ENCODE data around the gene DNAI4. TPM values are rescaled to one million over a fixed set of nuclear protein-coding genes. Genes with fewer than 3 reads are reported as not detected.
"Not testable (repeated sequence)": the region's sequence is repeated elsewhere in the genome, so short reads cannot be mapped to it uniquely, and the experiment has no call there.

The DNAI4 gene
- total RNA-seq, 1 experiment from 2014 or later = 2.4 TPM

DNA sequence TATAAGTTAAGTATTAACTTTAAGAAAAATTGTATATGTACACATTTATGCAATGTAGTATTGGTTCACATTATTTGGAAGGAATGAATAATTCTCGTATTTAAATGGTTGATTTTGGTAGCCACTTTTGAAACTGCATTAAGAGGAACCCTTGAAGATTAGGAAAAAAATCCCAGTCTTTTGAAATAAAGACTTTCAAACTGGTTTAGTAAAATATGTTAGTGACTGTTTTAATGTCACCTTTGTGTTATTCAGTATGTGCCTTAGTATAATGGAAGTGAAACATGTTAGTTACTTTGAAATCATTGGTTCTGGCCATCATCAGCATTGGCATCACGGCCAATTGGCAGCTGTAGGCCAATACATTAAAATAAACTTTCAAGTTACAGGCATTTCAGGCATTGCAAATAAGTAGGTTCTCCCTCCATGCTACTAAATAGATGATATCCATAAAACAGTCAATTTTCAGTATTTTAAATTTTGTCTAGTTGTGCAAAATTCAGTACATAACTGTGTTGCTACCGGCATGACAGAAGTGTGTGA is 4.6 kb upstream of the DNAI4 start:
- DNase-seq (ENCODE audit: low read depth) = no peak

DNA sequence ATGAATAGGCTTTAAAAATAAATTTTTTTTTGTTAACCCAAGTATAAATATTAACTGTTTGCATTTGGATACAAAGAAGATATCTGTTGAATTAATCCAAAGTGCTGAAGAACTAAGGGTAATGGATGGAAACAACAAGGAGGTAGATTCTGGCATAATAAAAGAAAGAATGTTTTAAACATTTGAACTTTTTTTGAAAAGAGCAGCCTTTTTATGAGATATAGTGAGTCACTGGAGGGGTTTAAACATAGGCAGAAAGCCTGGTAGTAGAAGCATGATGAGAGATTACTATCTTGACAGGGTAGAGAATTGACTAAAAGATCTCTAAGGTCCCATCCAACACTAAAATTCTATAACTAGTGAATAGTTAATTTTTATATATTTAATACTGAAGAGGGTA is 2.9 kb upstream of the DNAI4 start:
- no peak for DNase-seq (ENCODE audit: low read depth)

DNA sequence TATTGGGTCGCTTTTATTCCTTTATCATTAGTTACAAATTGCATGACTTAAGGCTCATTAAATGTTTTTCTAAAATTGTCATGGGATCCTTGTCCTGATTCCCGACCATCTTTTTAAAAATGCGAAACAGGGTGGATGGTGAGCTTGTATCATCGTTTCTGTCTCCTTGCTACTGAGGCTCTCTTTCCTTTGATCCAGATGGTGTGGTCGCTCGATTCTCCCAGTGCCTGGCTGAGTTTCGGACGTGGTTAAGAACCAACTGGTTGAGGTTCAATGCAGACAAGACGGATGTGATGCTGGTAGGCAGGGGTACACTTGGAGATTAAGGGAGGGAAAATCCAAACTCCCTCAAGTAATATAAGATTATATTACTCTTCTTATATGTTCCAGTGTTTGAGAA is 1.3 kb upstream of the DNAI4 start:
- peak; percentile 48 for DNase-seq (ENCODE audit: low read depth)

DNA sequence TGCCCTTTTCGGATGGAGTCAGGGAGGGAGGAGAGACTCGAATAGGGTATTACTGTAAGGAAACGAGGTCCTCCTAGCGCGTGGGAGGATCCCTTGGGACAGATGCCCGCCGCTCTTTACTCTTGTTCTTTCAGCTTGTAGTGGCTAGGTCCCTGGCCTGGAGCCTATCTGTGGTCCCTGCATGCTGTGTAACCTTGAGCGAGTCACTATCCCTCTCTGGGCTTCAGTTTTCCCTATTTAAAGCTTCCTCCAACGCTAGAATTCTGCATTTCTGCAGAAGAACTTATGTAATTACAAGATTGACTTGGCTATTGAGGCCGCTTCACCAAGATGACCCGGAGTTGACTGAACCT is 878 bp upstream of the DNAI4 start:
- DNase-seq (ENCODE audit: low read depth) = no peak

DNA sequence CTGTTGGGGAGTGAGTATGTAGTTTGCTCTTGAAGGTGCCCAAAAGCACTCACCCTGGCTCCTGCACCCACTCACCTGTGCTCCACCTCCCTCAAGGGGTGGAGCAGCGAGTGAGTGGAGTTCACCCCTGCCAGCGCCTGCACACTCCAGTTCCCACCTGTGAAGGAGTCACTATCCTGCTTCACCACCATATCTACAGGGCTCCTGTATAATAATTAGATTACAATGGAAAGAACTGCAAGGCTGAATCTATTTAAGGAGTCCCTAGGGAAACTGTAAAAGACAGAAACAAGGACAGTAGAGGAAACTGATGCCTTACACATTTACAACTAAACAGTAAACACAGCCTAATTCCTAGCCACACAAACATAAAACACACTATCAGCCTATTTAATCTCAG is 4.1 kb downstream of the DNAI4 start:
- DNase-seq (ENCODE audit: low read depth) = no peak

DNA sequence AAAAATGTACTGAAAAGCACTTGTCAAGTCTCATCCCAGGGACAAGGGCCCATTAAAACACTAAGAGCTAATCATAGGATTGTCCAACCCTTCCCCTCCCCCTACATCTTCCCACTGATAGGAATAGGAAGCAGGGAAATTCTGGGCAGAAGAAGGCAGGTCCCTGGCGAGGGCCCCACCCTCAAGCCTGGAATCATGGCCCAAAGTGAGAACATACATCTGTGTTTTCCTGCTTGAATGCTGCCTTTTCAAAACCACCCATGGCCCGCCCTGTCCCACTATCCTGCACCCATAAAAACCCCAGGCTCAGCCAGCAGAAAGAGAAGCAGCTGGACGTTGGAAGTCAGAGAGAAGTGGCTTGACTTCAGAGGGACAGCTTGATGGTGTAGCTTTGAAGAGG is 4.8 kb downstream of the DNAI4 start:
- DNase-seq (ENCODE audit: low read depth) = no peak

DNA sequence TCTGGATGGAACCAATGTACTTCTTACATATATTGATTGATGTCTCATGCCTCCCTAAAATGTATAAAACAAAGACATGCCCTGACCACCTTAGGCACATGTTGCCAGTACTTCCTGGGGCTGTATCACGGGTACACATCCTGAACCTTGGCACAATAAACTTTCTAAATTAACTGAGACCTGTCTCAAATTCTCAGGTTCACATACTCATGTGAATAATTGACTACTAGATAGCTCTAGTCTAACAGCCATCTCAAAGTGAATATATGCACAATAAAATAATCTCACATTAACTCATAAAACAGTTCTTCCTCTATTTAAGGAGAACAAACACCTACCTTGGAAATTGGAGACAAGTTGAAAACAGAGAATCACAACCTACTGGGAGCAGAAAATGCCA is 5.6 kb downstream of the DNAI4 start:
- DNase-seq (ENCODE audit: low read depth) = no peak

DNA sequence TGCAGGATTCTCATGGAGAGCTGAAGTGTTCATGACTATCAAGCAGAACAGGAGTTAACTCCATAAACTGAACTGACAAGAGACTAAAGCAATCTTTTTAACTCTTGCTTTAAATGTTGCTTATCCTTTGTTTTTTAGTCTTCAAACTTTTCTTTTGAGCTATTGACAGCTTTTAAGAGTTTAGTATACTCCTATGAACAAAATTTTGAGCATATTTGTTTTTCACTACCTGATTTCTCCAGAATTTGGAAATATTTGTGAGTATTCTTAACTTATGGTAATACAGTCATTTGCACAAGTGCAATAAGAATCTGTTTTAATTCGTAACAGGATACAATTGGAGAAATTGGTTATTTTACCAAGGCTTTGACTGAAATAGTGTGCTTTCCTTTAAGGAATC is 7.2 kb downstream of the DNAI4 start:
- DNase-seq (ENCODE audit: low read depth) = no peak

DNA sequence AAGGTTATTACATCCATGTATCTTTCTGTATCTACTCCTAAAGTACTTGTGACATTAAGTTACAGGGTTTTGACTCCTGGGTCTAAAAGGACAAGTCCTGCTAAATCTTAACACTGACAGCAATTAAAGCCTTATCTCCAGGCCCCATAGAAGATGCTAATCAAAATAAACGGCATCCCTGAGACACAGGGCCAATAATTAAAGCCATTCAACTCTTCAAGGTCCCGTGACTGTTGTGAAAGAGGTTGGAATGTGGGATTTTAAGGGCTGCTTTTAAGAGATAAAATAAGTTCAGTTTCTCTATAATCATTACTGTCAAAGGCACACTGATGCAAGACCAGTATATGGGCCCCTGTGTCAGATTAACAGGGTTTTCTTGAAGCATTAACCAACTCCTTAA is 8.3 kb downstream of the DNAI4 start:
- DNase-seq (ENCODE audit: low read depth) = no peak

DNA sequence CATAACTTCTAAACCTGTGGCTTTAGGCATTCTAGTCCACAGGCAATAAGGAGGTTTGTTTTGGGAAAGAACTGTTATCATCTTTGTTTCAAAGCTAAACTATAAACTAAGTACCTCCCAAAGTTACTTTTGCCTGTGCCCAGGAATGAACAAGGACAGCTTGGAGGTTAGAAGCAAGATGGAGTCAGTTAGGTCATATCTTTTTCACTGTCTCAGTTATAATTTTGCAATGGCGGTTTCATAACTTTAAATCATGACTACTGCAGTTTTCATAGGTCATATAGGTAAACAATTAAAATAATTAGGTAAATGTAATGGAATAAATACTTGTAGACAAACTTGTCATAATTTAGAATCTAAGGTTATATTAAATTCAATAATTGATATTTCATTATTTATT is 9.5 kb downstream of the DNAI4 start:
- not testable (repeated sequence) for DNase-seq (ENCODE audit: low read depth)

DNA sequence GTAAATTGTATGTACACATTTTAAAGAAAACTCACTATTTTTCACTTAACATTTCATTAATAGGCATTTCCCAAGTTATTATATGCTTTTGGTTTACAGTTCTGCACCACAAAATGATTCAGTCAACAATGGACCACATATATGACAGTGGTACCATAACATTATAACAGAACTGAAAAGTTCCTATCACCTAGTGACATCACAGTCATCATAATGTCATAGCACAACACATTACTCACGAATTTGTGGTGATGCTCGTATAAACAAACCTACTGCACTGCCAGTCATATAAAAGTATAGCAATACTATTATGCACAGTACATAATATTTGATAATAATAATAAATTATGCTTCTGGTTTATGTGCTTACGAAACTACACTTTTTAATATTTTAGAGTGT is 30.9 kb downstream of the DNAI4 start:
- DNase-seq (ENCODE audit: low read depth) = no peak

DNA sequence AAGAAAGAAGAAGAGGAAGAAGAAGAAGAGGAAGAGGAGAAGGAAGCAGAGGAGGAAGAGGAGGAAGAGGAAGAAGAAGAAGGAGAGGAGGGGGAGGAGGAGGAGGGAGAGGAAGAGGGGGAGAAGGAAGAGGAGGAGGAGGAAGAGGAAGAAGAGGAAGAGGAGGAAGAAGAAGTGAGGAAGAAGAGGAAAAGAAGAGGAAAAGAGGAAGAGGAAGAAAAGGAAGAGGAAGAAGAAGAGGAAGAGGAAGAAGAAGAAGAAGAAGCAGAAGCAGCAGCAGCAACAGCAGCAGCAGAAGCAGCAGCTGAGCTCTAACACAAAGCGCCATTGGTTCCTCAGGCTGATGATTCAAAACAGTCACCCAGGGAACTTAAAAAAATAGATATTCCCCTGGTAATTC is 34.0 kb downstream of the DNAI4 start:
- DNase-seq (ENCODE audit: low read depth) = no peak

DNA sequence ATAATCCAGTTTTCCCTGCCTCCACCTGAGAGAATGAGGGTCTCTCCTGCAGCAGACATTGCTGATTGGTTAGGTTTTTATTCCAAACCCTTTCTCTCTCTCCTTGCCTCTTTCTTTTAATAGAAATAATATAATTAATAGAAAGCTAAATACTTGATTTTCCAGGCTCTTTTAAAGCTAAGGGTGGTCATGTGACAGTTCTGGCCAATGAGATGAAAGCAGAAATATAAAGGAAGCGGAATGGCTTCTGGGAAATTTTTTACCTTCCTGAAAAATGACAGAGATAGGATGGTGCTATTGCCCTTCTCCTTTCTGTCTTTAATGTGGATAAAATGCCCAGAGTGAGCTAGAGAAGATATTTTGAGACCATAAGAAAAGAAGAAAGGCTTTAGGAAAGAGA is 35.6 kb downstream of the DNAI4 start:
- DNase-seq (ENCODE audit: low read depth) = no peak

DNA sequence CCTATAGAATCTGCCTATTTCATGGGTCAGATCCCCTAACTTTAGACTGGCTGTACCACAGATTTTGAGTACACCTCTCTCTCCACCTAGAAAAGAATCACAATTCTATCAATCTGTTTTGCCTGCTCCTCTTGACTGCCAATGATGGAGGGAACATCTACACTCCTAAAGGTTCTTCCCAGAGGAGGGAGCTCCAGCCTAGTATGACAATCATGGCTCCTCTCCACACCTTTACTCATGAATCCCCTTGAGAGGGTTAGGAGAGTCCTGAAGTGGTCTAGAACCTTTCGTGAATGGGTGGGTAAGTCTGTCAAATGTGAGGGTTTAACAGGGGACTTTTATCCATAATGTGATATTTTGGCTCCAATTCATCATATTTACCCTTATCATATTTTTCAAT is 48.0 kb downstream of the DNAI4 start:
- no peak for DNase-seq (ENCODE audit: low read depth)

DNA sequence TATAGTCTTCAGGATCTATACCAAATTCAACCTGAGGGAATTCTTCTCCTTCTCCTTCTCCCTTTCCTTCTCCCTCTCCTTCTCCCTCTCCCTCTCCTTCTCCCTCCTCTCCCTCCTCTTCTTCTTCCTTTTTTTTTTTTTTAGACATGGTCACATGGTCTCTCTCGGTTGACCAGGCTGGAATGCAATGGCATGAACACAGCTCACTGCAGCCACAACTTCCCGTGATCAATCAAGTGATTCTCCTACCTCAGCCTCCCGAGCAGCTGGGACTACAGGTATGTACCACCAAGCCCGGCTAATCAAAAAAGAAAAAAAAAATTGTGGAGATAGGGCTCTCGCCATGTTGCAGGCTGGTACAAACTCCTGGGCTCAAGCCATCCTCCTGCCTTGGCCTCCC is 51.5 kb downstream of the DNAI4 start:
- DNase-seq (ENCODE audit: low read depth) = no peak

DNA sequence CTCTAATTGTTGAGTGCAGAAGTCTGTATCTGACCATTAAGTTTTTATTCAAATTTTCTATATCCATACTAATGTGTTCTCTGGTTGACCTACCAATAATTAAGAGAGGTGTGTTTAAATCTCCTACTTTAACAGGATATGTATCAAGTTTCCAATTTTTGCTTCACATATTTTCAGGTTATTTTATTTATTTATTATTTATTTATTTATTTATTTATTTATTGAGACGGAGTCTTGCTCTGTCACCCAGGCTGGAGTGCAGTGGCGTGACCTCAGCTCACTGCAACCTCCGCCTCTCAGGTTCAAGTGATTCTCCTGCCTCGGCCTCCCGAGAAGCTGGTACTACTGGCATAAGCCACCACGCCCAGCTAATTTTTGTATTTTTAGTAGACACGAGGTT is 52.6 kb downstream of the DNAI4 start:
- DNase-seq (ENCODE audit: low read depth) = not testable (repeated sequence)

DNA sequence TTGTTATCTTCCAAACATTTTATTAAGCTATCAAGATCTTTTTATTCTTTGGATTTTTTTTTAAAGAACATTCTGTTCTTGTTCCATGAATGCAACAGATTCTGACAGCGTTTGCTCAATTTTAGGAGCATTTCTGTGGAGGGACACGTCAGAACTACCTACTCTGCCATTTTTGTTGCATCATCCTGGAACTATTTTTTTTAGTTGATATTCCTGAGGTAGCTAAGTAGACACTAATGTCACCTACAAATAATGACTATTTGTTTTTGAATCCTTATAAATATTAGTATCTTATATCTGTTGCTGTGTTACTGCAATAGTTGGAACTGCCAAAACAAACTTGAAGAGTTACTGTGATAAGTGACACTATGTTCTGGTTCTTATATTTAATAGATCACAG is 57.2 kb downstream of the DNAI4 start:
- no peak for DNase-seq (ENCODE audit: low read depth)

DNA sequence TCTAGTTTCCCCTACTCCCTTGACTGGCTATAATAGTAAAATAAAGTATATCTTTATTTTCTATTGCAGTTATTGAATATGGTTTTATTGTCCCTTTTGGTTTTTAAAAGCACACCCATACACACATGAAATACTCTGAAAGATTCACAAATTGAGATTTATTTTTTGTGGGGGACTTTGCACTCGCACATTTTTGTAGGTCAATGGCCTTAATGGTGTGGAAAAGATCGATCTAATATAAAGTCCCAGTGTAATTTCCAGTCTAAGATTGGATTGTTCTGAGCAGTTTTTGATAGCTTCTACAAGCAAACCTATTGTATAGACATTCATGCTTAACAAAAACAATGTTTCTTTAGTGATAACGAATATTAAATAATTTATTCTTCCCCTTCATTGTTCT is 64.1 kb downstream of the DNAI4 start:
- DNase-seq (ENCODE audit: low read depth) = no peak

DNA sequence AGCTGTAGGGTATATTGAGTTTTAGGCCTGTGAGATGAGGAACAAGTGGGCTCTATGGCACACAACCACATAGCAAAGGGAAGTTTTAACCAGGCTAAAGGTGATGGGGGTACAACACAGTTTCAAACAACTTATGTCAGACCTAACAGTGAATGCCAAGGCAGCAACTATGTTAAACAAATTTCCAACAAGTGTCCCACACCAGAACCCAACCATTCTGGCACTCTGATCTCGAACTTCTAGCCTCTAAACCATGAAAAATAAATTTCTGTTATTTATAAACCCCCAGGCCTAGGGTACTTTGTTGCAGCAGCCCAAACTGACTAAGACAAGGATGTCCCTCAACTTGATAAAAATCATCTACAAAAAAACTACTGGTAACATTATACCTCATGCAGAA is 71.3 kb downstream of the DNAI4 start:
- no peak for DNase-seq (ENCODE audit: low read depth)

DNA sequence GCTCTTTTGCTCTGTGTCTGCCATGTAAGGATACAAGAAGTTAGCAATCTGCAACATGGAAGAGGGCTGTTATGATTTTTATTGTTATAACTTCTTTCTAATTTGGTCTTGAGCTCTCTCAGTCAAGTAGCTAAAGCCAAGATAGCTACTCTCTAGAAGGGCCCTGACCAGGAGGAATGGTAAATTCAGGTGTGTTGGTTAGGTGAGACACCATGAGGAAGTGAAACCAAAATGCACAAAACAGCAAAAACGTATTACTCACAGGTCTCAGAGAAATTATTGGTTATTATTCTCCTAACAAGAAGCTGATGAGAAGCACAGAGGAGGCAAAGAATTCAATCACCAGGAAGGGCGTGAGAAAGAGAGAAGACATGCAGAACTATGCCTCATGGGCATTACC is 71.8 kb downstream of the DNAI4 start:
- DNase-seq (ENCODE audit: low read depth) = no peak

DNA sequence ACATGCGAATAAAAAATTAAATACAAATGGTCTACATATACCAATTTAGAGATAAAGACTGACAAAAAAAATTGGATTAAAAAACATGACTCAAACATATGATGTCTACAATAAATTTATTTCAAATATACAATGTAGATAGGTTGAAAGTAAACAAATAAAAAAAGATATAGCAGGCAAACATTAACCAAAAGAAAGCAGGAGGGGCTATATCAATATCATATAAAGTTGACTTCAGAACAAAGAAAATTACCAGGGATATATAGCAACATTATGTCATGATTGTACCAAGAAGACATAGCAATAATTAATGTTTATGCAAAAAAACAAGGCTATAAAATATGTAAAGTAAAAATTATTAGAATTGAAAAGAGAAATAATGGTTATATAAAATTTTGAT is 73.7 kb downstream of the DNAI4 start:
- no peak for DNase-seq (ENCODE audit: low read depth)

DNA sequence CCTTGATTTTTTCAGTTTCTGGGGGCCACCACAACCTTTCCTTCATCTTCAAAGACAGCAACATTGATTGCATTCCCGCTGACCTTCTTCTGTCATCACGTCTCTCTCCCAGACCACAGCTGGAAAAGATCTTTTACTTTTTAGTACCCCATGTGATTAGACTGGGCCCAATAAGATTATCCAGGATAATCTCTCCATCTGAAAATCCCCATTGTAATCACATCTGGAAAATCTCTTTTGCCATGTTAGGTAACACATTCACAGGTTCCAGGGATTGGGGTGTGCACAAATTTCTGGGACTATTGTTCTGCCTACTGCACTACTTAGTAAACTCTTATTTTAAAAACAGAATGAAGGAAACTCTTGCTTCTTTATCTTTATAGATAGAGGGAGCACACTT is 76.5 kb downstream of the DNAI4 start:
- DNase-seq (ENCODE audit: low read depth) = no peak

DNA sequence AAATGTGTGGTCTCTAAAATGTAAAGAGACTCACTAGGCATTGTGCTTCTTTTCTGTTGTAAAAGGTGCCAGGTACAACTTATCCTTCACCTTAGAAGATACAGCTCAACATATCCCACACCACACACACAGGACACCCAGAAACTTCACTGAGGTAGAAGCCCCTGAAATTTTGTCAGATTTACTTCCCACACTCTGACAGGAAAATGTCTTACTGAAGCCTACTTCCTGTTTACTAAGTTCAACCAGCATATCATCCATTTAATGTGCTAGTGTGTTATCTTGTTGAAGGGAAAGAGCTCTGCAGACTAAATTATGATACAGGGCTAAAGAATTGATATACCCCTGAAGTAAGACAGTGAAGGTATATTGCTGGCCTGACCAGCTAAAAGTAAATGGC is 83.7 kb downstream of the DNAI4 start:
- DNase-seq (ENCODE audit: low read depth) = no peak

DNA sequence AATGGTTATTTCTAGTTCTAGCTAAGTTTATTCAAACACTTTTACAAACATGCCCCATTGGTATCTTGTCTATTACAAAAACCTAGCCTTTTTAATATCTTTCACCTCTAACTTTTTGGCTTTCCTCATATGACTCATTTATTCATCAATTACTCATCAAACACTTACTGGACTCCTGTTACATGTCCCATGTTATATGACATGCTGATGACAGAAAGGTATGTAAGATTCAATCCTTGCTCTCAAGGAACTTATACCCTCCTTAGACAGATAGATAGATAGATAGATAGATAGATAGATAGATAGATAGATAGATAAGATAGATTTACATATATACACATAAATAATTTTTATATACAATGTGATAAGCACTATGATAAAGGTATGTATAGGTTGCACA is 89.7 kb downstream of the DNAI4 start:
- peak; percentile 34 for DNase-seq (ENCODE audit: low read depth)

DNA sequence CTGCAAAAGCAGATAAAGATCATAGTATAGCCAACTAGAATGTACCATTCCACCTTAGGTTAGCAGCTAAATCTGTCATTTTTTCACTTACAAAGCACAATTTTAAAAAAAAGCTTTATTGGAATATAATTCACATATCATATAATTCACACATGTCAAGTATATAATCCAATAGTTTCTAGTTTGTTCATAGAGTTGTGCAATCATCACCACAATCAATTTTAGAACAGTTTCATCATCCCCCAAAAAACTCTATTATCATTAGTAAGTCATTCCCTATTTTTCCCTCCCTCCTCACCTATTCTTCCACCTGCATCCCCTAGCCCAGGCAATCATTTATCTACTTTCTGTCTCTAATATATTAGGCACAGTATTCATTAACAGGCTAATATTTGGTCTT is 91.5 kb downstream of the DNAI4 start:
- no peak for DNase-seq (ENCODE audit: low read depth)

All from LHCN-M2 (cell line).